PFSK-1 (cell line): Measurements from ENCODE around the gene NDUFAF3.

Experiments used
- FOXP2 ChIP-seq: optimal IDR thresholded peaks from 2 replicates; pipeline ENCODE3; 2011; ENCODE audit warnings: borderline replicate concordance, control low read depth, inconsistent platforms; ENCODE audit not compliant: insufficient read depth; ENCODE audit errors: extremely low read length, extremely low read depth
- POLR2AphosphoS5 ChIP-seq: IDR thresholded peaks from 2 replicates; pipeline ENCODE4 v1.6.1; 2012; ENCODE audit warnings: low read depth, mild to moderate bottlenecking, control low read depth, low read length, moderate library complexity
- SIN3A ChIP-seq: IDR thresholded peaks from 2 replicates; pipeline ENCODE4 v1.6.1; 2012; ENCODE audit warnings: mild to moderate bottlenecking, low read length, moderate library complexity, borderline replicate concordance; ENCODE audit not compliant: insufficient read depth
- TAF1 ChIP-seq: IDR thresholded peaks from 2 replicates; pipeline ENCODE4 v1.6.1; 2012; ENCODE audit warnings: low read length, control low read depth, borderline replicate concordance; ENCODE audit not compliant: insufficient read depth
- TF ChIP-seq, protein P1 (sequence below), 2 experiments: IDR thresholded peaks; 2 replicates each; pipeline versions ENCODE4 v1.6.1 to v1.8.0; 2011 to 2012; ENCODE audit warnings: low read depth in 2 of 2, low read length in 2 of 2, control low read depth in 1 of 2, inconsistent platforms in 1 of 2, mild to moderate bottlenecking in 1 of 2, moderate library complexity in 1 of 2; ENCODE audit not compliant: insufficient read depth in 1 of 2

Gene NDUFAF3

GRCh38 chr3:49019941-49020329, 2.0 kb upstream of the NDUFAF3 start:
- TF ChIP-seq SIN3A (no peak), TAF1 (no peak), POLR2AphosphoS5 (no peak)

DNA sequence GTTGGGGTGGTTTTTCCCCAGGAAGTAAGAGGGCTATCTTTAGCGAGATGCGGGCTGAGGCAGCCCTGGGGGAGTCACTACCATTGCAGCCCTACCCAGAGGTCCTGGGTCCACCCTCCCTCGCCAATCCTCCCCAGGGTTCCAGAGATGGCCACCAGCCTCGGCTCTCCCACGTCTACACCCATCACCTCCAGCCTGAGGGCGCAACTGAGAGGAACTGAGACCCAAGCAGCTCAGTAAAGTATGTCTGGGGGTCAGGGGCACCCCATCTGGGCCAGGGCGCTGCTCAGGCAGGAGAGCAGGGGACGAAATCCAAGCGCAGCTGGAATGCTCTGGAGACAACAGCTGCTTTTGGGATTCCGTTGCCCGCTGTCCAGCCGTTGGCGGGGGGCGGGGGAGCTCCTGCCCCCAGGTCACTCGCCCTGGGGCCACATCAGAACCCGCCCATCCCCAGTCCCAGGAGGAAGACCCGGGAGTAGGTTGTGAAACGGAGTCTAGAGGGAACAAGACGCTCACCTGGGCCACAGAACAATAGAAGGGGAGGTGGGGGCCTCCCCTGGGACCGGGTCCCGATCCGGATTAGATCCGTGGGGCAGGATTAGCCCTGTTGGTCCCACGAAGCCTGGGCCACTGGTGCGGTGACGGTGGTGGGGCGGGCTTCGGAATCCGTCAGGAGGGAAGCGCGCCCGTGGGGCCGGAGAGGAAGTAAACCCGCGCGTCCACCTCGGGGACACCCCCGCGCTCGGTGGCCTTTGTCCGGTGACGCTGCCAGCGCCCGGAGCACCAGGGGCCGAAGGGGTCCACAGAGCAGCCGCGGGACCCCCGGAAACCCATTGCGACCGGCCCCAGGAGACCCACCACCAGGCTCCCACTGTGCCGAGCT, 1.4 kb upstream of the NDUFAF3 start:
- TF ChIP-seq FOXP2 = no peak

DNA sequence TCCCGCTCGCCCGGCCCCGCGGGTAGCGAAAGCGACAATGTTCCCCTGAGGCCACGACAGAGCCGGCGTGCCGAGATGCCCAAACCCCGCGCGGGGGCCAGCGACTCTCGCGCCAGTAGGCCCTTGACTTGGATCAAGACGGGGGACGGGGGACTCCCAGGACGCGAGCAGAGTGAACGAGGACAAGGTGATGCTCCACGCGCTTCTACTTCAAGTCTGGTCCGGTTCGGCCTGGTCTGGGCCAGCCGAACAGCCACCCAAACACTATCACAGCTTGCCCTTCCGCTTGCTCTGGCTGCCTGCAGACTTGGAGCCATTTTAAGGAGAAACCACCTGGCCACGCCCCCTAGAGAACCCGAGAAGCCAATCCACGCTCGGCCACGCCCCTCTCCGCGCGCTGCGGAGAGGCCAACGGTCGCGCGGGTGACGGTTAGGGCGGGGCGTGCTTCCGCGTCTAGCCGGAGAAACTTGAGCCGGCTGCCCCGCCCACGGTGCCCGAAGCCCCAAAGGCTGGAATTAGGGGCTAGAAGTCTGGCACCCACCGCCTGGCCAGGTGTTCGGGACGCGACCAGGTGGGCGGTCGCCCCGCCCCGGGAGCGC, 608 bp upstream of the NDUFAF3 start:
- TF ChIP-seq, protein P1, sequence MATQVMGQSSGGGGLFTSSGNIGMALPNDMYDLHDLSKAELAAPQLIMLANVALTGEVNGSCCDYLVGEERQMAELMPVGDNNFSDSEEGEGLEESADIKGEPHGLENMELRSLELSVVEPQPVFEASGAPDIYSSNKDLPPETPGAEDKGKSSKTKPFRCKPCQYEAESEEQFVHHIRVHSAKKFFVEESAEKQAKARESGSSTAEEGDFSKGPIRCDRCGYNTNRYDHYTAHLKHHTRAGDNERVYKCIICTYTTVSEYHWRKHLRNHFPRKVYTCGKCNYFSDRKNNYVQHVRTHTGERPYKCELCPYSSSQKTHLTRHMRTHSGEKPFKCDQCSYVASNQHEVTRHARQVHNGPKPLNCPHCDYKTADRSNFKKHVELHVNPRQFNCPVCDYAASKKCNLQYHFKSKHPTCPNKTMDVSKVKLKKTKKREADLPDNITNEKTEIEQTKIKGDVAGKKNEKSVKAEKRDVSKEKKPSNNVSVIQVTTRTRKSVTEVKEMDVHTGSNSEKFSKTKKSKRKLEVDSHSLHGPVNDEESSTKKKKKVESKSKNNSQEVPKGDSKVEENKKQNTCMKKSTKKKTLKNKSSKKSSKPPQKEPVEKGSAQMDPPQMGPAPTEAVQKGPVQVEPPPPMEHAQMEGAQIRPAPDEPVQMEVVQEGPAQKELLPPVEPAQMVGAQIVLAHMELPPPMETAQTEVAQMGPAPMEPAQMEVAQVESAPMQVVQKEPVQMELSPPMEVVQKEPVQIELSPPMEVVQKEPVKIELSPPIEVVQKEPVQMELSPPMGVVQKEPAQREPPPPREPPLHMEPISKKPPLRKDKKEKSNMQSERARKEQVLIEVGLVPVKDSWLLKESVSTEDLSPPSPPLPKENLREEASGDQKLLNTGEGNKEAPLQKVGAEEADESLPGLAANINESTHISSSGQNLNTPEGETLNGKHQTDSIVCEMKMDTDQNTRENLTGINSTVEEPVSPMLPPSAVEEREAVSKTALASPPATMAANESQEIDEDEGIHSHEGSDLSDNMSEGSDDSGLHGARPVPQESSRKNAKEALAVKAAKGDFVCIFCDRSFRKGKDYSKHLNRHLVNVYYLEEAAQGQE (IDR thresholded peaks at IDR 0.05; ENCODE audit: insufficient read depth in 1 of 2, low read depth in 2 of 2, low read length in 2 of 2) = peak in 1 of 2 experiments; percentile 67; a peak in 2 of 4 replicates
- peak; percentile 95 for TF ChIP-seq TAF1
- peak; percentile 96 for TF ChIP-seq POLR2AphosphoS5
- no peak for TF ChIP-seq FOXP2
- 0 out of 2 replicates have a peak, but pooled peaks have one; percentile 30 for TF ChIP-seq SIN3A

GRCh38 chr3:49022688-49023171, 809 bp downstream of the NDUFAF3 start:
- no peak for TF ChIP-seq TAF1
- TF ChIP-seq SIN3A = no peak
- TF ChIP-seq FOXP2 = no peak
- no peak for TF ChIP-seq POLR2AphosphoS5
- TF ChIP-seq, protein P1 (IDR thresholded peaks at IDR 0.05; ENCODE audit: insufficient read depth in 1 of 2, low read depth in 2 of 2, low read length in 2 of 2) = no peak

DNA sequence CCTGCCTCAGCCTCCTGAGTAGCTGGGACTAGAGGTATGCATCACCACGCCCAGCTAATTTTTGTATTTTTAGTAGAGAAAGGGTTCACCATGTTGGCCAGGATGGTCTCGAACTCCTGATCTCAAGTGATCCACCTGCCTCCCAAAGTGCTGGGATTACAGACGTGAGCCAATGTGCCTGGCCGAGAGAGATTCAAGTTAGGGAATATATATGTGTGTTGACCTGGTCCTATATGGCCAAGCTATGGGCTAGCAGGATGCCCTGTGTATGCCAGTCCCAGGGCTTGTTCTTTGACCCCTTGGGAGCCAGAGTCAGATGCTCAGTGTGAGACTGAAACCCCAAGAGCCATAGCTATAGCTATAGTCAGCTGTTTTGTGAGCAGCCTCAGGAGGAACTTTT, 1.9 kb downstream of the NDUFAF3 start:
- TF ChIP-seq TAF1 (no peak), POLR2AphosphoS5 (no peak)

GRCh38 chr3:49024449-49024848, 2.5 kb downstream of the NDUFAF3 start:
- TF ChIP-seq, protein P1 (IDR thresholded peaks at IDR 0.05; ENCODE audit: insufficient read depth in 1 of 2, low read depth in 2 of 2, low read length in 2 of 2) = no peak
- no peak; the same call in 1 of the 2 replicates for TF ChIP-seq POLR2AphosphoS5
- no peak for TF ChIP-seq SIN3A
- TF ChIP-seq FOXP2 = no peak
- TF ChIP-seq TAF1 = no peak
